ENCODE data around the gene GOT1.

The GOT1 gene

DNA sequence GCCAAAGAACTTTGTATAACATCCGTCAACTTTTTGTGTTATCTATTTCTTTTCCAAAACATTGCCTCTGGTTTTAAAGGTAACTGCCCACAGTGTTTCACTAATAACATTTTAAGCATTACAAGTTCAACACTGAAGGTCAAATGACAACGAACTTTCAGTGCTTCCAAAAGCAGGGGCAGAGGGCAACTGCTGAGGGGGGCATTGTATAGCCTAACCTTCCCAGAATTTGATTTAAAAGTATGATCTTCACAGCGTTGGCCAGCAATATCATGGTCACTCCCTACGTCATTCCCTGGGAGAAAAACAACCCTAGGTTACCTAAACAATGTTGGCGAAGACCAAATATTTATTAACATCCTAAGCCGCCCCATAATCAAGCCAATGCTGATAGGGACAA, 2.5 kb upstream of the GOT1 start:
- no peak for DNase-seq

DNA sequence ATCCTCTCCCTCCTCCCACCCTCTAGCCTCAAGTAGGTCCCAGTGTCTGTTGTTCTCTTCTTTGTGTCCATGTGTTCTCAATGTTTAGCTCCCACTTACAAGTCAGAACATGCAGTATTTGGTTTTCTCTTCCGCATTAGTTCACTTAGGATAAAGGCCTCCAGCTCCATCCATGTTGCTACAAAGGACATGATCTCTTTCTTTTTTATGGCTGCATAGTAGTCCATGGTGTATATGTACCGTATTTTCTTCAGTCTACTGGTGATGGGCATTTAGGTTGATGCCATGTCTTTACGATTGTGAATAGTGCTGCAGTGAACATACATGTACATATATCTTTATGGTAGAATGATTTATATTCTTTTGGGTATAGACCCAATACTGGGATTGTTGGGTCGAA, 1.6 kb upstream of the GOT1 start:
- no peak for DNase-seq

DNA sequence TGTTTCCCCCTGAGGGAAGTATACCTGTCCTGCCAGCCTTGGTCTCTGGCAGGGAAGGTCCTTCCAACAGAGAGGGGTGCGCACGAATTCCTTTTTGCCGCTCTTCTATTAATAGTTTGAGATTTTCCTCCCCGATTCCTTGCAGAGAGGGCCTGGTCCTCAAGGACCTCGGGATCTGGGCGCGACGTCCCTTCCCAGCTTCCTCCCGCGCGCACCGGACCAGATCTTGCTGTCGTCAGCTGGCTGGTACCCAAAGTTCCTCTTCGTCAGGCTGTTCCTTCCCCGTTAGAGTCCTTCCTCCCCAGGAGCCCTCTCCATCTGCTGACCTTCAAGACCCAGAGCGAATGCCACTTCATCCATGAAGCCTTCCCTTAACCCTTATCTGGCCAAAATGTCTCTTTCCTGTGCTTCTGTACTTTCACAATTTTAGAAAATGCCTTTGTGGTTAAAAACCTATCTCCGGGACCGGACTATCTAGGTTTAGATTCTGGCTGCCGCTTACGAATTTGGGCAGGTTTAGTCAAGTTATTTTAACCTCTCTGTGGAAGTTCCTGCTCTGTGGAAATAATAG, 851 bp upstream of the GOT1 start:
- DNase-seq: peak; percentile 67

DNA sequence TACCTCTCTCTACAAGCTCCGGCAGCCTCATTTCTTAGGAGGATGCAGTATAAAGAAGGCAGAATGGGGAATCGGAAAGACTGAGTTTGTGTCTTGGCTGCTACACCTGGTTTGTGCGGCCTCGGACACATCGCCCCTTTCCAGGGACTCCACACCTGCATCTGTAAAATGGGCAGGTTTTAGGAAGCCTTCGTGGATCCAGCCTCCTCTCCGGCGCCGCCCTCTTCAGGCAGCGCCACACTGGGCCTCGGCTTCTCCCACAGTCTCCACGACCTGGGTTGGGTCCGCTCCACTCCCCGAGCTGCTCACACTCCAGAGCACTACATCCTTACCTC, 341 bp downstream of the GOT1 start:
- DNase-seq: no peak

DNA sequence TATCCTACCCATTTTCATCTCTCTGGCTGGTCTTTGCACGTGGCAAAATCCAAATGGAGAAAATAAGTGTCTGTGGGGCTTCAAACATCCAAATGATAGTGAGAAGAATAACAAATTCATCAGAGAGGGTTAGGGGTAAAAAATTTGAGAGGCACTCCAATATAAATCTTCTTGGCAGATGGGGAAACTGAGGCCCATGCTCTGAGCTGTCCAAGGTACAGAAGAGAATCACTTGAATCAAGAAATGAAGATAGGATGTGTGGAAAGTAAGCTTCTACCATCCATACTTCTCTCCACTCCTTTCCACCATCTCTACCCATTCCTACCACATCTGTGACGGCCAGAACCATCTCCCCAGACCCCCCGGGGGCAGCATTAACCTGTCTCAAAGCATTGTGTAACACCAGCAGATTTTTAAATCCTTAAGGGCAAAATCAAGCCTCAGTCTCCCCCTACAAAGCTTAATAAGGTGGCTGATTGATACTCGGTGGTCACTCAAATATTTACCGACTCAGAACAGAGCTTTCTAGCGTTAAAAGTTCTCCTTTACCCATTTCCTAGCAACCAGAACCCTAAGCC, 818 bp downstream of the GOT1 start:
- no peak for DNase-seq

DNA sequence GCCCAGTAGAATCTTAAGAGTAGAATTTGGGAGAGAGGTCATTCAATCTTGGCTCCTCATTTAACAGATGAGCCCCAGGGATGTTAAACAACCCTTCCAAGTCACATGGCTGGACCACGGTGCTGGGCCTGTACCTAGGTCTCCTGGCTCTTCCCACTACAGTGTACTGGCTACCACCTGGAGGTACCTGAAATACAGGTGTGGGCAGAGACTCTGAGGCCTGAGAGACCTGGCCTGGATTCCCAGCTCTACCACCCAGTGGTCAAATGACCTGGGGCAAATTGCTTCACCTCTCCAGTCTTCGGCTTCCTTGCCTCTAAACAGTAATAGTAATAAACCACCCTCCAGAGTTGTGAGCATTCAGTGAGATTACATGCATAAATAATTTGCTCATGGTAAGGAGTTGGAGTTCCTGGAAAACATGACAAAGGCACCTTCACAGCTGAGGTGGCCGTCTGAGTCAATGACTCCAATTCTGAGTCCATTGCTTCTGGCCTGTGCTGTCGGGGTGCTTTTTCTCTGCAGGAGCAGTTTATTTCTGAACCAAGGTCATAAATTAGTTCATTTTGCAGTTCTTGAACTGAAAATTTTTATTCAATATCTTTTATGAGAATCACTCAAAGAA, 2.7 kb downstream of the GOT1 start:
- DNase-seq: no peak

DNA sequence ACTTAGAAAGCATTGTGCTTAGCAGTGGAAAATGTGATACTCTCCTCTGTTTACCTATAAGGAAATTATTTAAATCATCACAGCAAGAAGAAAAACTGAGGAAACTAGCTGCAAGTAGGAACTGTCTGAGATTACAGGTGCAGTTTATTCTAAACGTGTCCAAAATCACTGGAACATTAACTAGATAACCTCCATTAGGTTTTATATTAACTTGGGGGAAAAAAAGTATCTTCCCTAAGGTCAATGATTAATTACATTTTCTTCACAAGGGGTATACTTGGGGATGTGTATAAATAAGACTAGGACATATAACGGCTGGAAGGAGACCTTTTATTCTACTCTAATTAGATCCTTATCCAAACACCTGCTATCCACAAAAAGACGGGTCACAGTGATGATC, 3.7 kb downstream of the GOT1 start:
- no peak for DNase-seq

DNA sequence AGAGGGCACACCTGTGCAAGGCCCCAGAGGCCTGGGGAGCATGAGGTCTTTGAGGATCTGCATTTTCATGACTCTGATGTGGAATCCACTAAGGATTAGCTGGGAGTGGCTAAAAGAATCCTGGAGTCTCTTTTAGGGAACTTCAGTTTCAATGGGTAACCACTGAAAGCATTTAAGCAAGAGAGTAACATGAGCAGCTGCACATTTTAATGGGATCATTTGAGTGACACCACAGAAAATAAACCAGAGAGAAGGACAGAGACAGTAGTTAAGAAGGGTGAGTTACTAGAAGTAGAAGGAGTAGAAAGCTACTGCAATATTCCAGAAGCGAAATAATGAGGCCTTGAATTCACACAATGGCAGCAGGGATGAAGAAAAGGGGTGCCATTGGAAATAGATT, 5.2 kb downstream of the GOT1 start:
- no peak for DNase-seq

DNA sequence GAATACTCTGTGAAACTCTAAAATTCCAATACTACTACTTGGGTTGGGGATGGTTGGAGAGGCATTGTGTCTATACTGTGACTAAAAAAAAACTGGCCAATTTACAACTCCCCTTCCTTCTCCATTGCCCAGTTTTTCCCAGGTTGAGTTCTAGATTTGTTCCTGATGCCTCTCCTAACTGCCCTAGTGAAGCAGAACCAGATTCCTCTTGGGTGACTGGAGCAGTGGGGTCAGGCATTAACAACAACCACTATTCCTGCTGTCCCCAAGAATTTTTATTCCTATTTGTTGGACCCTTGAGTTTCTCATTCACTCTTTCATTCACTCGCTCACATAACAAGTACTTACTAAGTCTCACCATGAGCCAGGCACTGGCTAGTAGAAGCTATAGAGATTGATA, 5.8 kb downstream of the GOT1 start:
- no peak for DNase-seq

DNA sequence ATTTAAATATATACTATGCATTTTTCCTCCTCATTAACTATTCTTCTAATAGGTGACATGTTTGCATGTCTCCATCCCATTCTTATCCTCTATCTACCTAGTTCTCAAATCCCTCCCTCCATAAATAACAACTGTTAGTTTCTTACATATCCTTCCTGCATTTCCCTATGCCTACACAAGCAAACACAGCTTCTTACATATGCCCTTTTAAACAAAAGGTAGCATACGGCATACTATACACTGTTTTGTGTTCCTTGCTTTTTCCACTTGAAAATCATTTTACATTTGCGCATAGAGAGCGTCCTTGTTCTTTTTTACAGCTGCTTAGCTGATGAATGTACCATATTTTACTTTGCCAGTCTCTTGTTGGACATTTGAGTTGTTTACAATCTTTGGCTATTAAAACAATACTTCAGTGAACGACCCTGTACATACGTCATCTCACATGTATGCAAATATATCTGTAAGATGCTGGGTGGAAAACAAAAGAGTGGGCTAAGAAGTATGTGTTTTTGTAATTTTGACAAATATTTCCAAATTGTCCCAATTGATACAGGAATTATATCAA, 7.8 kb downstream of the GOT1 start:
- no peak for DNase-seq

DNA sequence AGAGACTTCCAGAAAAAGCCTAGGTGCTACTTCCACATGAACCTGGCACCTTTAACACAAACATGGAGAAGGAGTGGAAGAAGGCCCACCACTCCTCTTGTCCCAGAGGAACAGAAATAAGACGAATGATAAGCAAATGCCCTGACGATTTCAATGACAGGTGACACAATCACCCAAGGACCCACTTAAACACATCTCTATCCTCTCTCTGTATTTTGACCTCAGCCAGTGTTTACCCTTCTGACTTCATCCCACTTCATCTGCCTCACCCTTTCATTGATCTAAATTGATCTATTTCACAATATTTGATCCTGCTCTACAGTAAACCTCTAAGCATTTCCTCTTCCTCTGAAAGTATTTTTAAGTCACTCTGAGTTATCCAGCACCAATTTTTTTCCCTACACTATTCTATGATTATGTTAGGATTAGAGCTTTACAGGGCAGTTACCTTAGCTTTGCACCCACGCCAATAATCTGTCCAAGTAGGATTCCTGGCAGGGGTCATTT, 9.1 kb downstream of the GOT1 start:
- no peak for DNase-seq

DNA sequence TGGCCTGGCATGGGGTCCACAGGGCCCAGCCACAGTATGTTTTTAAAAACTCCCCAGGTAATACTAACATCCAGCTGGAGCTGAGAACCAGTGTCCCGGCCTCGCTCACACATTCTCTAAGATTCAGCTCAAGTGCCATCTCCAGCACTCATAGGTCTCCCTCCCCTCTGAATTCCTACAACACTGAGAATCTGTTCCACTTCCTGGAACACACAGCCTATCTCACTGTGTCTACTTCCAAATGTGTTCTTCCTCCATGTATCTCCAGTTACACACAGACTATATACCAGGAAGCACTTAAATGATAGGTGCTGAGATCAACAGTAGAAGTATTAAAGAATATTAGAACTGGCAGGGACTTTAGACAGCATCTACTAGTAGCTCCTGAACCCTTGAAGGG, 10.7 kb downstream of the GOT1 start:
- no peak for DNase-seq

DNA sequence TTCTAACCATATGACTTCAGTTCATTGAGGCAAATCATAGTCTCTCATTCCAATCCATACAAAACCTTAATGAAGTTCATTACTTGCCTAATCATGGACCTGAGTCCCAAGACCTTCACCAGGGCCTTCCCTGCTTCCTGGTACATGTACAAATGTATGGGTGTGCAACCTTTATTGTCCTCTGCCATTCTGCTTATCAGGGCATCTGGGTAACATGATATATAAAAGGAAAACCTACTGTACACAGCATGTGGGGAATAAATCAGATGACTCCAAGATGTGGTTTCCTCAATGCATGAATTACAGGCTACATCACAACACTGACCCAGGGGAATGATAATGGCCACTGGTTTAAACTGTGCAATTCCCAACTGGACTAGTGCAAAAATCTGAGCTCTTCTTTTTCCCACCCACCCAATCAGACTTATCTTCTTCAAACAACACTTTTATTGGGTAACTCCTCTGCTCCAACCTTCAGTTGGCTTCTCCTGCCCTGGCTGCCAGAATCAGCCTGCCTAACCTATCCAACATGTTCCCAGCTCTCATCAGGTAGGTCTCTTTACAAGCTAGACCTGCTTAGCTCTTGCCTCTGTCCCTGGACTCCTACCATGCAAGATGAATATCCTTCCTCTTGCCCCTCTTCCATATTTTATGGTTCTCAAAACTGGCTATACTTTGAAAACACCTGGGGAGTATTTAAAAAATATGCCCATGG, 11.4 kb downstream of the GOT1 start:
- DNase-seq: no peak

DNA sequence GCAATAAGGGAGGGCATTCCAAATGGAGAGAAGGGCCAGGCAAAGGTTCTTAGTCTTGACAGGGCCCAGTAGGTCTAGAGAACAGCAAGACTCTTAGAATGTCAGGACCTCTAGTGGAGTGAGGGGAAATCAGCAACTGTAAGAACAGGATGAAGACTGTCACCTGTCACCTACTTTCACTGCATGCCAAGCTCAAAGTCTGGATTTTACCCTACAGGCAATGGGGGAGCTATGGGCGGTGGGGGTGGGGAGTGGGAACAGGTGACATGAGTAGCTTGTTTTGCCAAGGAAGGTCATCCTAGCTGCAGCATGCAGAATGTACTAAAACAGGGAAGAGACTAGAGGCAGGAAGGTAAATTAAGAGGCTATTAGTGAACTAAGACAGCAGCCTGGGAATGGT, 18.3 kb downstream of the GOT1 start:
- no peak for DNase-seq

DNA sequence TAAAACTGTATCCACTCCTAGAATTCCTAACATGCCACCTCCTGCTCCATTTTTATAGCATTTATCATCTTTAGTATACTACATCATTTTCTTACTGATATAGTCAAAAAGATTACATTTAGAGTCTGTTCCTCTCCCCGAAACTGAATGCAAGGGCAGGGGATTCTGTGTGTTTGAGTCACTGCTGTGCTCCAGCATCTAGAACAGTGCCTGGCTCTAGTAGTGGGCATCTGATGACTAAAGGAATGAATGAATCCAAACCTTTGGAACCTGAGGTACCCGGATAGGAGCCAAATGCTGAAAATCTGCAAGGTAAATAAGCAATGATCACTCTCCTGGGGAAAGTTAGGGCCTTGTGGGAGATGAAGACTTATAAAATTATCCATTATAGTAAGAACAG, 18.9 kb downstream of the GOT1 start:
- no peak for DNase-seq

DNA sequence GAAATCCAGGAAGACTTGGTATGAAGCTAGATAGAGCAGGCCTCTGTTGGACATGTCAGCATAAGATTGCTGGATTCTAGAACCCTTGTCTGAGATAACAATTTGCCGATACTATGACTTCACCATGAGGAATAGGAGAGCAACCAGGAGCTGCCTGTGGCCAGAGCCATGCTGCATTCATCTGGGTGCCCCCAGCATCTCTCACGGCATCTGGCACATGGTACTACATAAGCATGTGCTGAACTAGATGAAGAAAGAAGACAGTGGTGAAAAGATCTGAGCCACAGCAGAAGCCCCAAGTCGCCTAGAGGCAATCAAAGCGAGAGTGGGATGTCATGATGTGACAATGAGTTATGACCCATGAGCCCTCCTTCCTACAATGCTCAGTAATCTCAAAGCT, 19.5 kb downstream of the GOT1 start:
- DNase-seq: no peak

DNA sequence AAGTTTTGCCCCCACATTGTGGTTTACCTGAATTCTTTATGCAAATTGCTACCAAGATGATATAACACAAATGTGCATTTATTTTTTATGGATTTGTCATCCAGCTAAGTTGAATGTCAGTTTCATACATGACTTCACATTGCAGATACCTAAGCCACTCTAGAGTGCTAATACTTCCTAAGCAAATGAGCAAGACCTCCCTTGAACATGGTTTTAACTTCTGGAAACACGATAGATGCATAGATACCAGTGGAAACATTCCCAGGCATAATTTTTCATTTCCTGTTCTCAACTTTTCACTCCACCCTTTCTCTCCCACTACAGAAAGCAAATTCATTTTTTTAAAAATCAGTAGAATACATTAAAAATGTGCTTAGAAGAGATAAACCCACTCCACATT, 20.3 kb downstream of the GOT1 start:
- no peak for DNase-seq

DNA sequence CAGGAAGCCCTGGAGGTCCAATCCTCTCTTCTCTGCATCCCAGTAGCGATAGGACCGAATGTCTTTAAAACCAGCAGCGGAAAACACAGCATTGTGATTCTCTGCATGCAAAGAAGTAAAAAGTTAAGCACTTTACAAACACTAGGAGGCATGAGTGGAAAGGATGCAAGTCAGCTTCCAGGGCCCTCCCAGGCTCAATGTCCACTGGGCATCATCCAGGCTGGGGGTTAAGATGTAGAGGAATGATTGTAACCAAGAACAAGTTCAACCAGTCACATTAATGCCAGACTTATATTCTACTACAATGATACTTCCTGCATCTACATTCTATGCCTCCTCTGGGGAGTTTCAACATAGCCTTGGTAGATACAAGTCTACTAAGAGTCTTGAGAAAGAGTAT, 24.3 kb downstream of the GOT1 start:
- DNase-seq: no peak

DNA sequence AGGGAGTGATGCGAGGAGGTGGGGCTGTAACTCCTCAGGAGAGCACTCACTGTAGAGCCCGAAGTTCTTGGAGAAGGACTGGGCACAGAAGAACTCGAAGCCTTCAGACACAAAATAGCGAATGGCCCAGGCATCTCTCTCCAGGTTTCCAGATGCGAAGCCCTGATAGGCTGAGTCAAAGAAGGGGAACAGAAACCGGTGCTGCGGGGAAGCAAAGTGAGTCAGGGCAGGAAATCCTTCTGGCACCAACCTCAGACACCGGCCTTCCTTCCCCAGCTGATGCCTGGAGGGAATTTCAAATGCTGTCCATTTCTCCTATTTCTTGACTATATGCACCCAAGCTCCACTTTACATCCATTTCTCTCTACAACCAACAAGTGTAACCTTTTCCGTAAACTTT, 26.8 kb downstream of the GOT1 start:
- no peak for DNase-seq

DNA sequence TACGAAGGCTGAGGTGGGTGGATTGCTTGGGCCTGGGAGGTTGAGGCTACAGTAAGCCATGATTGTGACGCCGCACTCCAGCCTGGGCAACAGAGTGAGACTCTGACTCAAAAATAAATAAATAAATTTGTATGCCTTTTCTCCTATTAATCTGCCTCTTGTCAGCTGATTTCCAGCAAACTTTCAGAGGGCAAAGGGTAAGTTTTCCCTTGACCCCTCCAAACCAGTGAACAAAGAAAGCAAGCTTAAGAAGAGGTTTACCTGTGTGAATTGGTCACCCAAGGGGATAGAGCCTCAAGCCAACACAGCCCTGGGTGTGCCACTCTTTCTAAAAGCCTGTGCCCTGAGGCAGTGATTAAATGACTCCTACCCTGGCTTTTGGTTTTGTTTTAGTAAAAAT, 30.8 kb downstream of the GOT1 start:
- DNase-seq: no peak

DNA sequence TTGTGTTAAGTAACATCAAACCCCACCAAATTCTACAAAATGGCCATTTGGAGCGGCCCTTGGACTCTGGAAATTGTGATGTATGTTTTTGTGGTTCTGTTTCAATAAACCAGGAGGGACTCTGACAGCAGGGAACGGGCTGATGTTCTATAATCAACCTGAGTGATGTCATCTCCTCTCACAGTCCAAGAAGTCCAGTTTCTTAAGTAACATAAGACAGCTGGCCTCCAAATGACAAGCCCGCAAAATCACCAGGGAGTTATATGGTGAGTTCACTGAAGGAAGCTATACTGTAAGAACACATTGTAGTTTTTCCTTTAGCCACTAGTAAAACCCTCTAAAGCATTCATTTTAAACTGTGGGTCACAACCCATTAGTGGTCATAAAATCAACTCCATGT, 34.0 kb downstream of the GOT1 start:
- no peak for DNase-seq

DNA sequence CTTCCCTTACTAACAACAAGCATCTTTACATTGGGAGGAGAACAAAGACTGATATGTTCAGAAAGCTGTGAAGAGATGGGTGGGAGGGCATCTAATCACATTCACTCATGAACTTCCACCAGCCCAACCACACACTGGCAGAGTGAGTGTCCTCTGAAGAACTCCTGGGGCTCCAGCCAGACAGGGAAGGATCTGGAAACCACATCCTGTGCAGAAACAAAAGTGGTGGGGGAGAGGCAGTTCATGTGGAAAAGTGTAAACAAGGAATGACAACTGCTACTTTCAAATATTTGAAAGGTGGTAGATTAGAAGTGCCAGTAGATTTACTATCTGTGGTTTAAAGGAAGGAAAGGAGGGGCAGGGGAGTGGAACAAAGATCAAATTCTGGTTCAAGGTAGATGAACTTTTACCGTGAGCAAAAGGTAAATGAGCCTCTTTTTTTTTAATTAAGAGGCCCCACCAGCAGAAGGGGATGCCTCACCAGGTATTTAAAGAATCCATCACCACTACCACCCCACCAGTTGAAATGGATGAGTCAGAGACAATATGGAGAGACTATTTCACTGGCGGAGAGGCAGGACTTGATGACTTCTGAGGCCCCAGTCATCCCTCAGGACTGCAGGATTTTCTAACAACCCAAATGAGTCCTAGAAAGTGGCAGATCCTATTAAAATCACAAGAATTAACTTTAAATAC, 34.5 kb downstream of the GOT1 start:
- DNase-seq: no peak

DNA sequence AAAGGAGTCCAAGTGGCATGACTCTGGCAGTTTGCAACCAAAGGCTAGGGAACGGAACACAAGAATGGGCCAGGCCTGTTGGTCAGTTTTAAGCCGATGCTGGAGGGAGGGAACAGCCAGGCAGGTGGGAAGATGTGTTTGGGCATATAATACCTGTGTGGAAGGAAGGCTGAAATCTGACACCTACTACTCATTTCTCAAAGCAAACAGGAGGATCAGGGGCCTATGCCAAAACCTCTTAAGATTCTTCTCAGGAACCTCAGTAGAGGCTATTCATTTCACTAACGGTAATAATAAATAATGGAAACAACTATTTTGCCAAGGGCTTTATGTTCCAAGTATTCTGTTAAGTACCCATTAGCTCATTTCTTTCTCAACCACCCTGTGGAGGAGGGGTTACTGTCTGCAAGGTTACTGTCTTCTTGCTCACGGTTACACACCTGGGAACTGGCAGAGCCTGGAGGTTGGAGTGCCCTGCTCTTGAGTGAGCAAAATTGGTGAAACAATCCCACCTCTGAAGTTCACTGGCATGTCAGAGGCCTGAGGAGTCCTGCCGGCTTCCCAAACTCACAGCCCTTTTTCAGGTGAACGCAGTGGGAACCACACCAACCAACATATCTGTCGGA, 35.5 kb downstream of the GOT1 start:
- DNase-seq: no peak

All from hematopoietic multipotent progenitor cell treated with erythropoietin and hydrocortisone succinate and interleukin-3 and kit ligand, for 6 days (in vitro differentiated cells).